ENCODE data around the gene SLC52A1. TPM values are rescaled to one million over a fixed set of nuclear protein-coding genes. Genes with fewer than 3 reads are reported as not detected.

The SLC52A1 gene
- total and polyA plus RNA-seq, 2 experiments from 2014 or later: 0.22 TPM; not detected in 1

DNA sequence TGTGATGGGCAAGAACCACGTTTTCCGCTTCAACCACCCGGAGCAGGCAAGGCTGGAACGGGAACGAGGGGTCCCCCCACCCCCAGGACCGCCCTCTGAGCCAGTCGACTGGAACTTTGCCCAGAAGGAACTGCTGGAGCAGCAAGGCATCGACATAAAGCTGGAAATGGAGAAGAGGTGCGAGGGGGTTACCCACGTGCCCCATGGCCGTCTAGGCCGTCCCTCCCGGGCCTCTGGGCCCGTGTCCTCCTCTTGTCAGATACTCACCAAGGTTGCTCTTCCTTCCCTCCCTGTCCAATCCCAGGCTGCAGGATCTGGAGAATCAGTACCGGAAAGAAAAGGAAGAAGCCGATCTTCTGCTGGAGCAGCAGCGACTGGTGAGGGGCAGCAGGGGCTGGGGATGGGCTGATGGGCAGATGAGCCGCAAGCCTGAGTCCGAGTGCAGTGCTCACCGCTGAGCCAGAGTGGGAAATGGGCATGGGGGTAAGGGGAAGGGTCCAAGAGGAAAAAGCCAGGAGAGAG lies 14.7 kb downstream of the SLC52A1 start:
- 84 to 85% methylated on average over 20 of the region's 20 CpGs for WGBS, 2 experiments (ENCODE audit: low coverage in 1 of 2, low lambda C conversion rate in 2 of 2, missing lambda C conversion rate in 2 of 2)
- Histone ChIP-seq H3F3A (ENCODE audit: insufficient read depth) (peaks cover 12% of the 10 kb centered on the region), H3K9ac (no peak overlapping the region), H3K27ac (no peak overlapping the region), H2AFZ (no peak overlapping the region), H3K27me3 (replicated peaks; ENCODE audit: insufficient read depth) (no peaks in the 10 kb centered on the region), H4K20me1 (ENCODE audit: insufficient read depth) (no peaks in the 10 kb centered on the region), H3K9me2 (ENCODE audit: insufficient read depth) (no peaks in the 10 kb centered on the region), H3K79me2 (ENCODE audit: insufficient read depth) (no peaks in the 10 kb centered on the region), H3K4me3 (no peak overlapping the region), H3K4me1 (ENCODE audit: insufficient read depth) (no peaks in the 10 kb centered on the region), H3K36me3 (ENCODE audit: low read depth) (peaks cover 25% of the 10 kb centered on the region; the same call in 1 of the 2 replicates), H3K9me3 (ENCODE audit: low read depth) (no peaks in the 10 kb centered on the region), H3K4me2 (ENCODE audit: unreplicated experiment) (no peak overlapping the region)
- TF ChIP-seq EZH2 (IDR thresholded peaks at IDR 0.05; ENCODE audit: insufficient read depth, poor library complexity, severe bottlenecking) (no peak), EZH2phosphoT487 (IDR thresholded peaks at IDR 0.05; ENCODE audit: insufficient read depth, low read depth) (no peak)
- no peak for DNase-seq
- in situ Hi-C loops (cut with MboI): no loop called here

DNA sequence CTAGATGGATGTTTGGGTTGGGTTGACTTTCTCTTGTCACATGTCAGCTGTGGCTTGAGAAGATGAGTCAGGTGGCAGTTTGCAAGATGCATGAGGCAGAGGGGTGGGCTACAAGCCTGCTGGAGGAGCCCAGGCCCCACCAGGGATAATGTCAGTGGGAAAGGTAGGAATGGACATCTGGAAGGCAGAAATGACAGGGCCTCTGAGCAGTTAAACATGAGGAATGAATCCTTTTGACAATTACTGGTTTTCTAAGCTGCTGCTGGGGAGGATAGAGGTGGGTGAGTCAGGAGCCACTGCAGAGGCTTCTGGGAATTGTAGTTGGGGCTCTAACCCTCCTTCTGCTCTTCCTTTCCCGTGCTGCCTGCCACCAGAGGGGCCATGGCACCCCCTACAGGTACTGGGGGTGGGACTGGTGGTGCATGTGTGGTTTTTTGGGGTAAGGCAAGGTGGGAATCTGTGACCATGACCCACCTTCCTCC lies 15.7 kb downstream of the SLC52A1 start:
- Histone ChIP-seq H3K79me2 (ENCODE audit: insufficient read depth) (no peaks in the 10 kb centered on the region), H3K9me2 (ENCODE audit: insufficient read depth) (no peaks in the 10 kb centered on the region), H2AFZ (no peak overlapping the region), H4K20me1 (ENCODE audit: insufficient read depth) (no peaks in the 10 kb centered on the region), H3K4me1 (ENCODE audit: insufficient read depth) (no peaks in the 10 kb centered on the region), H3K27ac (no peak overlapping the region), H3K36me3 (ENCODE audit: low read depth) (peaks cover 33% of the 10 kb centered on the region), H3F3A (ENCODE audit: insufficient read depth) (peaks cover 1% of the 10 kb centered on the region), H3K9me3 (ENCODE audit: low read depth) (no peaks in the 10 kb centered on the region), H3K4me3 (no peak overlapping the region), H3K27me3 (replicated peaks; ENCODE audit: insufficient read depth) (no peaks in the 10 kb centered on the region), H3K4me2 (ENCODE audit: unreplicated experiment) (no peak overlapping the region), H3K9ac (no peak overlapping the region)
- in situ Hi-C loops (cut with MboI): no loop called here
- TF ChIP-seq EZH2 (IDR thresholded peaks at IDR 0.05; ENCODE audit: insufficient read depth, poor library complexity, severe bottlenecking): no peak
- 50 to 67% methylated on average over 1 of the region's 1 CpG for WGBS, 2 experiments (ENCODE audit: low coverage in 1 of 2, low lambda C conversion rate in 2 of 2, missing lambda C conversion rate in 2 of 2)
- DNase-seq: peak; percentile 42

DNA sequence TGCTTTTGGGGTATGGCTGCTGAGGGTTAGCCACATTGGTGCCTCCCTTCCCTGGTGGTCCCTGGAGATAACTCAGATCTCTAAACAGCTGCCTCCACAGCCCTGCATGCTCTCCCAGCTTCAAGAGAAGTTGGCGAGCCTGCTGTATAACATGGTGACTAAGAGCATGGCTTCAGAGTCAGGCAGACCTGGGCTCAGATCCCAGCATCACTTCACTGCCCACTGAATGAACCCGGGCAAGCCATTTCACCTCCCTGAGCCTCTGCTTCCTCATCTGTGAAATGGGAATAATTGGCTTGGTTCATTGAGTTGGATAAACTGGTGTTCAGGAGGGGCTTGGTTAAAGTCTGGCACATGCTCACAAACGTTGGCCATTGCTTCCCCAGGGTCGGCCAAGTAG lies 20.9 kb downstream of the SLC52A1 start:
- Histone ChIP-seq H2AFZ (no peak overlapping the region), H3K36me3 (ENCODE audit: low read depth) (peaks cover 26% of the 10 kb centered on the region), H3K27me3 (replicated peaks; ENCODE audit: insufficient read depth) (no peaks in the 10 kb centered on the region), H3K27ac (no peak overlapping the region), H3F3A (ENCODE audit: insufficient read depth) (0 out of 2 replicates have a peak, but pooled peaks cover 4% of the 10 kb centered on the region), H3K9me2 (ENCODE audit: insufficient read depth) (no peaks in the 10 kb centered on the region), H3K4me2 (ENCODE audit: unreplicated experiment) (no peak overlapping the region), H3K9me3 (ENCODE audit: low read depth) (no peaks in the 10 kb centered on the region), H3K4me1 (ENCODE audit: insufficient read depth) (peaks cover 10% of the 10 kb centered on the region), H3K79me2 (ENCODE audit: insufficient read depth) (no peaks in the 10 kb centered on the region), H3K4me3 (no peak overlapping the region), H4K20me1 (ENCODE audit: insufficient read depth) (no peaks in the 10 kb centered on the region), H3K9ac (no peak overlapping the region)
- in situ Hi-C loops (cut with MboI): no loop called here
- DNase-seq: peak; percentile 33
- TF ChIP-seq EZH2 (IDR thresholded peaks at IDR 0.05; ENCODE audit: insufficient read depth, poor library complexity, severe bottlenecking) (no peak), EZH2phosphoT487 (IDR thresholded peaks at IDR 0.05; ENCODE audit: insufficient read depth, low read depth) (no peak)
- 87 to 91% methylated on average over 4 of the region's 4 CpGs for WGBS, 2 experiments (ENCODE audit: low coverage in 1 of 2, low lambda C conversion rate in 2 of 2, missing lambda C conversion rate in 2 of 2)

DNA sequence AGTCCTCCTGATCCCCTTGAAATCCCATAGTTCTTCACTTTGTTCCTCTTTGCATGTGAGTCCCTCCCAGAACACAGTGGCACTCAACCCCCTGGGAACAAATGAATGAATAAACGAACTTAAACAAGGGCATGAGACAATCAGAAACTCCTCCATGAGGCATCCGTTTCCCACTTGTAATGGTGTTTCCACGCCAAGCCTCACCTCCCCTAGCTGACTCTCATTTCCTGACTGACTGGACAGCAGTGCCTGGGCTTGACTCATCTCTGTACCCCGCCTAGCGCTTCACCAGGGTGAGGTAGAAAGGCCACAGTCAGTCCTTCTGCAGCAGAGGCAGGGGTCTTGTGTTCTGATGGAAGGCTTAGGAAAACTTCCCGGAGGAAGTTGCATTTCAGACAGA lies 23.3 kb downstream of the SLC52A1 start:
- DNase-seq: peak; percentile 87
- H3K36me3 ChIP-seq (ENCODE audit: low read depth): peaks cover 39% of the 10 kb centered on the region
- TF ChIP-seq EZH2 (IDR thresholded peaks at IDR 0.05; ENCODE audit: insufficient read depth, poor library complexity, severe bottlenecking) (no peak), EZH2phosphoT487 (IDR thresholded peaks at IDR 0.05; ENCODE audit: insufficient read depth, low read depth) (no peak)

More for the DNA sequence above, 23.3 kb downstream of the SLC52A1 start:
- H3K79me2 ChIP-seq (ENCODE audit: insufficient read depth): no peaks in the 10 kb centered on the region
- H3K4me3 ChIP-seq: no peak overlapping the region
- peaks cover 10% of the 10 kb centered on the region for H3K4me1 ChIP-seq (ENCODE audit: insufficient read depth)
- no peak overlapping the region for H2AFZ ChIP-seq
- no peak overlapping the region for H3K9ac ChIP-seq
- in situ Hi-C loops (cut with MboI): no loop called here
- no peaks in the 10 kb centered on the region for H3K9me3 ChIP-seq (ENCODE audit: low read depth)
- no peaks in the 10 kb centered on the region for H3K27me3 ChIP-seq (replicated peaks; ENCODE audit: insufficient read depth)
- no peaks in the 10 kb centered on the region for H3K9me2 ChIP-seq (ENCODE audit: insufficient read depth)
- no peak overlapping the region for H3K4me2 ChIP-seq (ENCODE audit: unreplicated experiment)
- 0 out of 2 replicates have a peak, but pooled peaks cover 4% of the 10 kb centered on the region for H3F3A ChIP-seq (ENCODE audit: insufficient read depth)
- no peaks in the 10 kb centered on the region for H4K20me1 ChIP-seq (ENCODE audit: insufficient read depth)
- H3K27ac ChIP-seq: peak overlapping the region; percentile 52
- 60 to 68% methylated on average over 6 of the region's 6 CpGs for WGBS, 2 experiments (ENCODE audit: low coverage in 1 of 2, low lambda C conversion rate in 2 of 2, missing lambda C conversion rate in 2 of 2)
